Transverse colon (tissue), 4 donors: ENCODE data around the gene PARL.

Experiments used
- CTCF ChIP-seq, 5 experiments: fragments of 200-600 bp in 3 of 5; fragments of 450-650 bp in 2 of 5; sonication (generic) in 3 of 5; IDR thresholded peaks; 1 replicate in 2 of 5; 2 replicates in 3 of 5; pipeline ENCODE4 v1.5.1; 2016 to 2017; ENCODE audit warnings: antibody characterized with exemption in 5 of 5, inconsistent platforms in 3 of 5, mild to moderate bottlenecking in 2 of 5, moderate library complexity in 1 of 5
- POLR2A ChIP-seq: fragments of 450-650 bp; IDR thresholded peaks from one replicate; pipeline ENCODE4 v1.6.1; 2016; ENCODE audit warnings: antibody characterized with exemption, mild to moderate bottlenecking, moderate library complexity
- POLR2AphosphoS5 ChIP-seq, 3 donors: sonication (generic); formaldehyde crosslinking; IDR thresholded peaks; one replicate each; pipeline ENCODE4 v1.6.1; 2016; ENCODE audit warnings: antibody characterized with exemption in 3 of 3

GRCh38 chr3:183854318-183855035 is 30.2 kb downstream of the PARL start:
- TF ChIP-seq CTCF (IDR thresholded peaks at IDR 0.05) (no peak), POLR2AphosphoS5 (IDR thresholded peaks at IDR 0.05) (no peak), POLR2A (no peak)
